ENCODE results near the gene ACHE.

DNA sequence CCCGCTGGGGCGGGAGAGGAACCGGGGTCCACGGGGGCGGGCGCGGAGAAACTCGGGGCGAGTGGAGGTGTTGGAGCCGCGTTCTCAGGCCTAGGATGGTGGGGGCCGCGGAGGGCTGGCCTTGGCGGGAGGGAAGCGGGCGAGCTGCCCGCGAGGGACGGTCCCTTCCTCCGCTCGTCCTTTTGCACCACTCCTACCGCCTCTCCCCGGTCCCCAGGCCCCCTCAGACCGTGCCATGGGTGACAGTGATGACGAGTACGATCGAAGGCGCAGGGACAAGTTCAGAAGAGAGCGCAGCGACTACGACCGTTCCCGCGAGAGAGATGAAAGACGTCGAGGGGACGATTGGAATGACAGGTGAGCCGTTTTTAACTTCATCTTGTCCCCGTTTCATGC lies 20.3 kb downstream of the ACHE start:
- no peak for TF ChIP-seq EP300 (IDR thresholded peaks at IDR 0.05; ENCODE audit: borderline replicate concordance in 1 of 2, low read depth in 1 of 2, low read length in 1 of 2)
- TF ChIP-seq, protein P1, sequence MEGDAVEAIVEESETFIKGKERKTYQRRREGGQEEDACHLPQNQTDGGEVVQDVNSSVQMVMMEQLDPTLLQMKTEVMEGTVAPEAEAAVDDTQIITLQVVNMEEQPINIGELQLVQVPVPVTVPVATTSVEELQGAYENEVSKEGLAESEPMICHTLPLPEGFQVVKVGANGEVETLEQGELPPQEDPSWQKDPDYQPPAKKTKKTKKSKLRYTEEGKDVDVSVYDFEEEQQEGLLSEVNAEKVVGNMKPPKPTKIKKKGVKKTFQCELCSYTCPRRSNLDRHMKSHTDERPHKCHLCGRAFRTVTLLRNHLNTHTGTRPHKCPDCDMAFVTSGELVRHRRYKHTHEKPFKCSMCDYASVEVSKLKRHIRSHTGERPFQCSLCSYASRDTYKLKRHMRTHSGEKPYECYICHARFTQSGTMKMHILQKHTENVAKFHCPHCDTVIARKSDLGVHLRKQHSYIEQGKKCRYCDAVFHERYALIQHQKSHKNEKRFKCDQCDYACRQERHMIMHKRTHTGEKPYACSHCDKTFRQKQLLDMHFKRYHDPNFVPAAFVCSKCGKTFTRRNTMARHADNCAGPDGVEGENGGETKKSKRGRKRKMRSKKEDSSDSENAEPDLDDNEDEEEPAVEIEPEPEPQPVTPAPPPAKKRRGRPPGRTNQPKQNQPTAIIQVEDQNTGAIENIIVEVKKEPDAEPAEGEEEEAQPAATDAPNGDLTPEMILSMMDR (IDR thresholded peaks at IDR 0.05), result no peak

Data from SK-N-SH (cell line).